LNCaP clone FGC (cell line): ENCODE data around the gene MAPKAPK2.

Source experiments
- DNase-seq: peaks from one replicate; pipeline ENCODE4 v3.0.0-alpha.2; 2011; ENCODE audit warnings: low read depth
- H3K4me3 ChIP-seq: 2 replicates; pipeline ENCODE4 v1.5.1; 2011; ENCODE audit warnings: mild to moderate bottlenecking, low read depth, low read length, control low read depth
- CTCF ChIP-seq: IDR thresholded peaks from 2 replicates; pipeline ENCODE4 v1.5.1; 2012; ENCODE audit warnings: mild to moderate bottlenecking; ENCODE audit not compliant: control insufficient read depth, insufficient read depth; ENCODE audit errors: extremely low read depth

MAPKAPK2 gene

GRCh38 chr1:206732992-206733391 is 48.3 kb downstream of the MAPKAPK2 start:
- no peak overlapping the region for H3K4me3 ChIP-seq
- no peak for TF ChIP-seq CTCF
- DNase-seq, result no peak

GRCh38 chr1:206734499-206735142 is 49.9 kb downstream of the MAPKAPK2 start:
- DNase-seq, result no peak
- H3K4me3 ChIP-seq, result no peak overlapping the region
- TF ChIP-seq CTCF, result peak; percentile 72

GRCh38 chr1:206735553-206736031 is 50.9 kb downstream of the MAPKAPK2 start:
- no peak overlapping the region for H3K4me3 ChIP-seq
- DNase-seq, result no peak
- TF ChIP-seq CTCF, result no peak

- no peak overlapping the region for H3K4me3 ChIP-seq
- TF ChIP-seq CTCF, result no peak
- DNase-seq, result no peak
These were observed 52.4 kb downstream of the MAPKAPK2 start for GRCh38 chr1:206736878-206737728.

GRCh38 chr1:206737729-206738201 is 53.1 kb downstream of the MAPKAPK2 start:
- TF ChIP-seq CTCF, result no peak
- no peak for DNase-seq
- H3K4me3 ChIP-seq, result no peak overlapping the region

GRCh38 chr1:206738370-206739366 is 54.0 kb downstream of the MAPKAPK2 start:
- H3K4me3 ChIP-seq, result no peak overlapping the region
- peak; percentile 74 for TF ChIP-seq CTCF
- DNase-seq, result peak; percentile 58
